Keratinocyte (primary cell): ENCODE results near the gene SYCN.

Source experiments
- CTCF ChIP-seq, 3 experiments: IDR thresholded peaks in 1 of 3; conservative IDR thresholded peaks in 1 of 3; optimal IDR thresholded peaks in 1 of 3; 2 replicates in 2 of 3; 3 replicates in 1 of 3; pipeline versions ENCODE3 to v1.5.1; 2011; ENCODE audit warnings: low read length in 3 of 3, mild to moderate bottlenecking in 3 of 3, moderate library complexity in 2 of 3, control low read depth in 1 of 3, inconsistent platforms in 1 of 3; ENCODE audit not compliant: insufficient read depth in 2 of 3; ENCODE audit errors: extremely low read depth in 1 of 3
- EZH2 ChIP-seq: IDR thresholded peaks from one replicate; pipeline ENCODE4 v1.6.1; 2012; ENCODE audit warnings: inconsistent platforms, mild to moderate bottlenecking, low read length, moderate library complexity

DNA sequence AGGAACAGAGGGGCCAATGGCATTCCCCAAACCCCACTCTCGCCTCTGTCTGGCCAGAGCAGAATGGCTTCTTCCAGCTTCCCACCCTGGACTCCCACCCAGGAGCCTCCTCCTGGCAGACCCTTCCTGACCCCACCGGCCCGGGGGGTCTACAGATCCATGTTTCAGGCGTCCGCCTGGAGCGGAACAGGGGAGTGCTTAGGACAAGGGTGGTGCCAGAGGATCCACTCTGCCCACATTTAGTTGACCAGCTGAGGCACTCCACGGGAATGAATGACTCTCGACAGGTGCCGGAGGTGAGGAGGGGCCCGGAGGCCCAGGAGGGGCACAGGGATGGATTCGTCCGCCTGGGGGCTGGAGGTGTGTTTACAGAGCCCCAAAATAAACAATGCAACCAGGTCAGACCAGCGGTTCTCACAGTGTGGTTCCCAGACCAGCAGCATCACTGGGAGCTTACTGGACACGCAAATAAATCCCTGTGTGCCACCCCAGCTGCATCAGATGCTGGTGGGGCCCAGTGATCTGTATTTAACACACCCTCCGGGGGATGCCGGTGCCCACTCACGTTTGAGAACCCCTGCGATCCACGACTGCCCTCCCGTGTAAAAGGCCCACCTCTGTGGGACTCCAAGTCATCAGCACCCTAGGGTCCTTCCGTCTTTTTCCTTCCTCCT lies 22.4 kb downstream of the SYCN start:
- no peak for TF ChIP-seq CTCF (optimal IDR thresholded peaks at IDR 0.05 in 1 of 3, IDR thresholded peaks at IDR 0.05 in 1 of 3, conservative IDR thresholded peaks at IDR 0.05 in 1 of 3; ENCODE audit: extremely low read depth in 1 of 3, insufficient read depth in 2 of 3, low read length in 3 of 3)
- no peak for TF ChIP-seq EZH2
